Measurements from ENCODE around the gene FLT4.
A peak's percentile ranks its signal among the peaks of the same experiment; 100 is the strongest.

The FLT4 gene

GRCh38 chr5:180590543-180591310 is 58.7 kb downstream of the FLT4 start:
- no peak for DNase-seq (ENCODE audit: low spot score)

- DNase-seq (ENCODE audit: low spot score), result no peak
Measured at GRCh38 chr5:180589771-180590542, 59.4 kb downstream of the FLT4 start.

GRCh38 chr5:180586870-180587269 is 62.5 kb downstream of the FLT4 start:
- DNase-seq (ENCODE audit: low spot score), result no peak

- no peak for DNase-seq (ENCODE audit: low spot score)
Measured at GRCh38 chr5:180586204-180586603, 63.2 kb downstream of the FLT4 start.

- DNase-seq (ENCODE audit: low spot score), result no peak
Measured at GRCh38 chr5:180583738-180584137, 65.7 kb downstream of the FLT4 start.

- DNase-seq (ENCODE audit: low spot score), result no peak
Measured at GRCh38 chr5:180580681-180581080, 68.7 kb downstream of the FLT4 start.

- no peak for DNase-seq (ENCODE audit: low spot score)
Measured at GRCh38 chr5:180575571-180575970, 73.8 kb downstream of the FLT4 start.

GRCh38 chr5:180568914-180569313 is 80.5 kb downstream of the FLT4 start:
- DNase-seq (ENCODE audit: low spot score), result no peak

- DNase-seq (ENCODE audit: low spot score), result no peak
Measured at GRCh38 chr5:180563994-180564393, 85.4 kb downstream of the FLT4 start.

GRCh38 chr5:180558232-180558631 is 91.2 kb downstream of the FLT4 start:
- DNase-seq (ENCODE audit: low spot score), result no peak

GRCh38 chr5:180557217-180557809 is 92.1 kb downstream of the FLT4 start:
- DNase-seq (ENCODE audit: low spot score), result no peak

GRCh38 chr5:180555168-180555921 is 94.1 kb downstream of the FLT4 start:
- DNase-seq (ENCODE audit: low spot score), result peak; percentile 86

- DNase-seq (ENCODE audit: low spot score), result peak; percentile 61
Measured at GRCh38 chr5:180553530-180553929, 95.9 kb downstream of the FLT4 start.
